HG03558 (cell line): ENCODE data around the gene GPRC5A.

ENCODE experiments used
- ATAC-seq: cut with Tn5 transposase; IDR thresholded peaks from one replicate; pipeline ENCODE4 v1.9.1; 2021; ENCODE audit warnings: moderate number of reproducible peaks; ENCODE audit not compliant: unreplicated experiment; ENCODE audit errors: extremely low read depth

Gene GPRC5A

GRCh38 chr12:12908252-12908651 is 16.9 kb downstream of the GPRC5A start:
- ATAC-seq = no peak

- no peak for ATAC-seq
These were observed 17.3 kb downstream of the GPRC5A start for GRCh38 chr12:12908711-12909110.

GRCh38 chr12:12909228-12909994 is 18.0 kb downstream of the GPRC5A start:
- no peak for ATAC-seq

GRCh38 chr12:12909995-12910420 is 18.6 kb downstream of the GPRC5A start:
- ATAC-seq = no peak

GRCh38 chr12:12912711-12913110 is 21.3 kb downstream of the GPRC5A start:
- ATAC-seq = no peak

- ATAC-seq = no peak
These were observed 24.3 kb downstream of the GPRC5A start for GRCh38 chr12:12915656-12916055.

GRCh38 chr12:12916135-12916944 is 25.0 kb downstream of the GPRC5A start:
- ATAC-seq = peak; percentile 43

- ATAC-seq = no peak
These were observed 26.2 kb downstream of the GPRC5A start for GRCh38 chr12:12917517-12917916.

- no peak for ATAC-seq
These were observed 27.5 kb downstream of the GPRC5A start for GRCh38 chr12:12918781-12919389.

- no peak for ATAC-seq
These were observed 28.5 kb downstream of the GPRC5A start for GRCh38 chr12:12919666-12920435.

GRCh38 chr12:12922191-12922616 is 30.8 kb downstream of the GPRC5A start:
- no peak for ATAC-seq

- ATAC-seq = no peak
These were observed 31.6 kb downstream of the GPRC5A start for GRCh38 chr12:12922978-12923377.

GRCh38 chr12:12924169-12924568 is 32.8 kb downstream of the GPRC5A start:
- ATAC-seq = no peak

- ATAC-seq = no peak
These were observed 34.0 kb downstream of the GPRC5A start for GRCh38 chr12:12925388-12925787.

GRCh38 chr12:12926571-12927071 is 35.3 kb downstream of the GPRC5A start:
- no peak for ATAC-seq

GRCh38 chr12:12927211-12928079 is 36.1 kb downstream of the GPRC5A start:
- ATAC-seq = no peak

GRCh38 chr12:12929696-12930095 is 38.3 kb downstream of the GPRC5A start:
- ATAC-seq = no peak

- no peak for ATAC-seq
These were observed 39.4 kb downstream of the GPRC5A start for GRCh38 chr12:12930633-12931219.

GRCh38 chr12:12933742-12934141 is 42.4 kb downstream of the GPRC5A start:
- ATAC-seq = no peak
